Epithelial cell of esophagus (primary cell): ENCODE measurements around the gene ASIC4.

Source experiments
- DNase-seq: peaks from one replicate; pipeline ENCODE4 v3.0.0; 2010; ENCODE audit warnings: low read depth
- H3K4me3 ChIP-seq: 2 replicates; pipeline ENCODE4 v1.5.1; 2011; ENCODE audit warnings: mild to moderate bottlenecking, low read length, control low read depth
- CTCF ChIP-seq: IDR thresholded peaks from 2 replicates; pipeline ENCODE4 v1.5.1; 2011; ENCODE audit warnings: low read depth, mild to moderate bottlenecking, low read length, control low read depth, inconsistent platforms; ENCODE audit not compliant: insufficient read depth; ENCODE audit errors: missing control alignments

Gene ASIC4

GRCh38 chr2:219508971-219509779 is 5.1 kb upstream of the ASIC4 start:
- DNase-seq, result no peak
- no peak overlapping the region for H3K4me3 ChIP-seq
- TF ChIP-seq CTCF, result no peak

GRCh38 chr2:219509780-219510511 is 4.3 kb upstream of the ASIC4 start:
- peak; percentile 57 for DNase-seq
- H3K4me3 ChIP-seq, result no peak overlapping the region

GRCh38 chr2:219510512-219511135 is 3.7 kb upstream of the ASIC4 start:
- no peak for DNase-seq
- H3K4me3 ChIP-seq, result no peak overlapping the region
- no peak for TF ChIP-seq CTCF

More at GRCh38 chr2:219509780-219510511, 4.3 kb upstream of the ASIC4 start:
- TF ChIP-seq CTCF, result peak; percentile 79

GRCh38 chr2:219511547-219512325 is 2.5 kb upstream of the ASIC4 start:
- TF ChIP-seq CTCF, result no peak
- DNase-seq, result no peak
- no peak overlapping the region for H3K4me3 ChIP-seq

- TF ChIP-seq CTCF, result no peak
- H3K4me3 ChIP-seq, result no peak overlapping the region
- no peak for DNase-seq
These were observed 1.6 kb upstream of the ASIC4 start for GRCh38 chr2:219512524-219513216.

- no peak for TF ChIP-seq CTCF
- no peak for DNase-seq
- H3K4me3 ChIP-seq, result no peak overlapping the region
These were observed 495 bp upstream of the ASIC4 start for GRCh38 chr2:219513787-219514186.
